ENCODE measurements around the gene FBXO45. TPM values are rescaled to one million over a fixed set of nuclear protein-coding genes. Genes with fewer than 3 reads are reported as not detected.
"Not testable (repeated sequence)": the region's sequence is repeated elsewhere in the genome, so short reads cannot be mapped to it uniquely, and the experiment has no call there.

The FBXO45 gene
- total RNA-seq (1 to 10 TPM; 4.9 to 8.3 TPM), total RNA-seq (19.4 to 58.5 reads per million in 2 donors)

GRCh38 chr3:196568246-196569002 is at the start of gene FBXO45, which contains the start of gene WDR53:
Gene FBXO45 (plus strand): TSS chr3:196568660. CDS start chr3:196568985, 325 bp downstream.
Gene WDR53 (minus strand): TSS chr3:196568554. CDS start chr3:196561475, 7,079 bp downstream.
- H3K4me1 Mint-ChIP-seq, result peaks cover 34% of the 10 kb centered on the region
- H3K27ac Mint-ChIP-seq, result peak within 1 kb of the TSS; percentile 98
- H3K36me3 Mint-ChIP-seq (ENCODE audit: low read depth), result no peaks in the 10 kb centered on the region
- peak within 1 kb of the TSS; percentile 97 for H3K4me3 Mint-ChIP-seq
- no peaks in the 10 kb centered on the region for H3K27me3 Mint-ChIP-seq
- ATAC-seq (peak; percentile 90), DNase-seq (peak; percentile 92 to 94 (median 93))
- H3K9me3 ChIP-seq (ENCODE audit: control insufficient read depth, low read length, poor library complexity, severe bottlenecking), result no peaks in the 10 kb centered on the region

- peak; percentile 29 to 59 (median 31) for DNase-seq
- no peak overlapping the region for H3K27ac Mint-ChIP-seq
- H3K4me1 Mint-ChIP-seq, result peaks cover 2% of the 10 kb centered on the region
- peak; percentile 63 for ATAC-seq
- no peaks in the 10 kb centered on the region for H3K27me3 Mint-ChIP-seq
- H3K9me3 ChIP-seq (ENCODE audit: control insufficient read depth, low read length, poor library complexity, severe bottlenecking), result peaks cover 8% of the 10 kb centered on the region
- no peaks in the 10 kb centered on the region for H3K36me3 Mint-ChIP-seq (ENCODE audit: low read depth)
- H3K4me3 Mint-ChIP-seq, result no peak overlapping the region
These were observed 49.3 kb upstream of the FBXO45 start for GRCh38 chr3:196518966-196519717.

- DNase-seq, result no peak
- no peaks in the 10 kb centered on the region for H3K27me3 Mint-ChIP-seq
- H3K9me3 ChIP-seq (ENCODE audit: control insufficient read depth, low read length, poor library complexity, severe bottlenecking), result peaks cover 8% of the 10 kb centered on the region
- ATAC-seq, result no peak
- H3K27ac Mint-ChIP-seq, result no peak overlapping the region
- peaks cover 2% of the 10 kb centered on the region for H3K4me1 Mint-ChIP-seq
- H3K4me3 Mint-ChIP-seq, result no peak overlapping the region
- no peaks in the 10 kb centered on the region for H3K36me3 Mint-ChIP-seq (ENCODE audit: low read depth)
These were observed 48.8 kb upstream of the FBXO45 start for GRCh38 chr3:196519718-196520082.

- H3K27ac Mint-ChIP-seq; DNase-seq; H3K27me3 Mint-ChIP-seq; H3K4me1 Mint-ChIP-seq; ATAC-seq; H3K4me3 Mint-ChIP-seq; H3K36me3 Mint-ChIP-seq (ENCODE audit: low read depth); H3K9me3 ChIP-seq (ENCODE audit: control insufficient read depth, low read length, poor library complexity, severe bottlenecking): not testable (repeated sequence)
These were observed 47.2 kb upstream of the FBXO45 start for GRCh38 chr3:196521291-196521690.

- no peaks in the 10 kb centered on the region for H3K27me3 Mint-ChIP-seq
- no peak overlapping the region for H3K4me3 Mint-ChIP-seq
- DNase-seq (no peak), ATAC-seq (no peak)
- H3K27ac Mint-ChIP-seq, result no peak overlapping the region
- H3K4me1 Mint-ChIP-seq, result no peaks in the 10 kb centered on the region
- no peaks in the 10 kb centered on the region for H3K36me3 Mint-ChIP-seq (ENCODE audit: low read depth)
- H3K9me3 ChIP-seq (ENCODE audit: control insufficient read depth, low read length, poor library complexity, severe bottlenecking), result peaks cover 5% of the 10 kb centered on the region
These were observed 44.6 kb upstream of the FBXO45 start for GRCh38 chr3:196523841-196524240.

GRCh38 chr3:196524527-196524926 is 43.9 kb upstream of the FBXO45 start:
- Mint-ChIP-seq H3K36me3 (ENCODE audit: low read depth) (no peaks in the 10 kb centered on the region), H3K4me3 (no peak overlapping the region), H3K27me3 (no peaks in the 10 kb centered on the region), H3K27ac (no peak overlapping the region), H3K4me1 (no peaks in the 10 kb centered on the region)
- H3K9me3 ChIP-seq (ENCODE audit: control insufficient read depth, low read length, poor library complexity, severe bottlenecking), result peaks cover 5% of the 10 kb centered on the region
- DNase-seq (no peak), ATAC-seq (no peak)

DNA sequence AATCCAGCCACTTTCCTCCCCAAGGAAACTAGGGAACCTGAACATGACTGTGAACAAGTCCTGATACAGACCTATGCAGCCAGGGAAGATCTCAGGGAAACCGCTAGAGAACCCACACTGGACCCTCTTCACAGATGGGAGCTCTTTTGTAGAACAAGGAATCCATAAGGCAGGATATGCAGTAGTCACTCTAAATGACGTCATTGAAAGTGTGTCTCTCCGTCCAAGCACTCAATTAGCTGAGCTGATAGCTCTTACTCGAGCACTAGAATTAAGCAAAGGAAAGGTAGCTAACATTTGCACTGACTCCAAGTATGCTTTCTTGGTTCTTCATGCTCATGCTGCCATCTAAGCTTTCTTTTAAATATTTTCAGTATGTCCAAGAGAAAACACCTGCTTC is 43.3 kb upstream of the FBXO45 start:
- H3K4me3 Mint-ChIP-seq, result no peak overlapping the region
- no peak for ATAC-seq
- no peaks in the 10 kb centered on the region for H3K27me3 Mint-ChIP-seq
- peaks cover 3% of the 10 kb centered on the region for H3K9me3 ChIP-seq (ENCODE audit: control insufficient read depth, low read length, poor library complexity, severe bottlenecking)
- no peak overlapping the region for H3K27ac Mint-ChIP-seq
- H3K36me3 Mint-ChIP-seq (ENCODE audit: low read depth), result no peaks in the 10 kb centered on the region
- H3K4me1 Mint-ChIP-seq, result no peaks in the 10 kb centered on the region
- no peak for DNase-seq

- Mint-ChIP-seq H3K27ac (no peak overlapping the region), H3K27me3 (peaks cover 9% of the 10 kb centered on the region), H3K4me1 (peaks cover 2% of the 10 kb centered on the region), H3K36me3 (ENCODE audit: low read depth) (no peaks in the 10 kb centered on the region), H3K4me3 (peak overlapping the region; percentile 76)
- H3K9me3 ChIP-seq (ENCODE audit: control insufficient read depth, low read length, poor library complexity, severe bottlenecking), result no peaks in the 10 kb centered on the region
- DNase-seq (peak; percentile 60 to 79 (median 67)), ATAC-seq (peak; percentile 95)
These were observed 39.7 kb upstream of the FBXO45 start for GRCh38 chr3:196528639-196529233.

GRCh38 chr3:196531418-196531817 is 37.0 kb upstream of the FBXO45 start:
- no peaks in the 10 kb centered on the region for H3K36me3 Mint-ChIP-seq (ENCODE audit: low read depth)
- ATAC-seq (no peak), DNase-seq (no peak)
- H3K27me3 Mint-ChIP-seq, result peaks cover 9% of the 10 kb centered on the region
- no peak overlapping the region for H3K4me3 Mint-ChIP-seq
- no peak overlapping the region for H3K27ac Mint-ChIP-seq
- no peaks in the 10 kb centered on the region for H3K9me3 ChIP-seq (ENCODE audit: control insufficient read depth, low read length, poor library complexity, severe bottlenecking)
- H3K4me1 Mint-ChIP-seq, result peaks cover 2% of the 10 kb centered on the region

- Mint-ChIP-seq H3K27me3 (peaks cover 9% of the 10 kb centered on the region), H3K4me3 (no peak overlapping the region), H3K4me1 (peaks cover 4% of the 10 kb centered on the region), H3K27ac (no peak overlapping the region), H3K36me3 (ENCODE audit: low read depth) (no peaks in the 10 kb centered on the region)
- no peak for ATAC-seq
- no peaks in the 10 kb centered on the region for H3K9me3 ChIP-seq (ENCODE audit: control insufficient read depth, low read length, poor library complexity, severe bottlenecking)
- no peak for DNase-seq
These were observed 35.2 kb upstream of the FBXO45 start for GRCh38 chr3:196533260-196533681.

DNA sequence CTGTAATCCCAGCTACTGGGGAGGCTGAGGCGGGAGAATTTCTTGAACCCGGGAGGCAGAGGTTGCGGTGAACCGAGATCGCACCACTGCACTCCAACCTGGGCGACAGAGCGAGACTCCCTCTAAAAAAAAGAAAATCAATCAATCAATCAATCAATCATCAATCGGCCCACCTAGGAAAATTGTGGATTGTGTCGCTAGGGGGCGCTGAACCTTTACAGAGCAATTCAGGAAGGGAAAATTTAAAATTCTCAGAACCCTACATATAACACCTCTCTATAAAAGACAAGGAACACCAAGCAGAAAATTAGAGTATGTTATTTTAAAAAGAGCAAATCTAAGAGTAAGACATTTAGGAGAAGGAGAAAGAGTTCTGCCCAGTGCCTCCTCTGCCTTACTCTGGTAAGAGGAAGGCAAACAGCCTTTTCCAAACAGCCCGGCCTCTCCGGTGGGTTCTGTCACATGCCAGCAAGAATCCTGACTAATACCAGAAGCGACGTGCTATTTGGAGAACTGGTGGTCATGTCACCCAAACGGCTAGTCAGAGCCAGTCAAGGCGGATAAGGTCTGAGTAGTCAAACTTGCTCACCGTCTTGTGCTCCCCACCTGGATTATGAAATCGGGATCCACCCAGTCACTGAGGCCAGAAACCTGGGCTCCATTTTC is 31.0 kb upstream of the FBXO45 start:
- no peak overlapping the region for H3K4me3 Mint-ChIP-seq
- no peaks in the 10 kb centered on the region for H3K9me3 ChIP-seq (ENCODE audit: control insufficient read depth, low read length, poor library complexity, severe bottlenecking)
- H3K36me3 Mint-ChIP-seq (ENCODE audit: low read depth), result no peaks in the 10 kb centered on the region
- ATAC-seq (no peak), DNase-seq (peak; percentile 45 to 59 (median 55))
- peaks cover 4% of the 10 kb centered on the region for H3K4me1 Mint-ChIP-seq
- H3K27ac Mint-ChIP-seq, result no peak overlapping the region
- peaks cover 8% of the 10 kb centered on the region for H3K27me3 Mint-ChIP-seq

- no peak overlapping the region for H3K4me3 Mint-ChIP-seq
- H3K27me3 Mint-ChIP-seq, result no peaks in the 10 kb centered on the region
- no peaks in the 10 kb centered on the region for H3K9me3 ChIP-seq (ENCODE audit: control insufficient read depth, low read length, poor library complexity, severe bottlenecking)
- H3K27ac Mint-ChIP-seq, result no peak overlapping the region
- DNase-seq, result no peak
- peaks cover 2% of the 10 kb centered on the region for H3K4me1 Mint-ChIP-seq
- no peaks in the 10 kb centered on the region for H3K36me3 Mint-ChIP-seq (ENCODE audit: low read depth)
- no peak for ATAC-seq
These were observed 26.6 kb upstream of the FBXO45 start for GRCh38 chr3:196541684-196542445.

Measured in T-helper 17 cell (primary cell).